Neural progenitor cell (in vitro differentiated cells): ENCODE data around the gene TTLL9.

Experiments used
- EZH2 ChIP-seq: fragments of 200-600 bp; sonication (generic); IDR thresholded peaks from 2 replicates; pipeline ENCODE4 v1.6.1; 2017; ENCODE audit warnings: antibody characterized with exemption, mild to moderate bottlenecking, moderate library complexity
- TF ChIP-seq, protein P1 (sequence below): fragments of 200-600 bp; sonication (generic); IDR thresholded peaks from 2 replicates; pipeline ENCODE4 v1.5.1; 2017; ENCODE audit warnings: antibody characterized with exemption, mild to moderate bottlenecking

DNA sequence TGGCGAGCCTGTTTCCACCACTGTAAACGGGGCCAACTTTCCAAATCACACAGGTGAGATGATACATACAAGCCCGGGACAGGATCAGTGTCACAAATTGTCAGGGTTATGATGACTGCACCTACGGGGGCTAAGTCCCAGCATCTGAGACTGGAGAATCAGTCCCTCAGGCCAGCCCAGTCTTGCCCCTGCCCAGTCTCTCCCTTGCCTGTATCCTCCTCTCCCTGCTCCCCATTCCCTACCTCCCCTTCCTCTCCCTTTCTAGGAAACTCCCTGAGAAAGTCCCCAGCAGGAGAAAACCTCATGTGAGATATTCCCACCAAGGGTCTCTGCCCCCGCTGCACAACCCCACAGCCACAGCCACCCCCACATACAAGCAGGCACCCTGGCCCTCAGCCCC, 26.6 kb upstream of the TTLL9 start:
- TF ChIP-seq, protein P1, sequence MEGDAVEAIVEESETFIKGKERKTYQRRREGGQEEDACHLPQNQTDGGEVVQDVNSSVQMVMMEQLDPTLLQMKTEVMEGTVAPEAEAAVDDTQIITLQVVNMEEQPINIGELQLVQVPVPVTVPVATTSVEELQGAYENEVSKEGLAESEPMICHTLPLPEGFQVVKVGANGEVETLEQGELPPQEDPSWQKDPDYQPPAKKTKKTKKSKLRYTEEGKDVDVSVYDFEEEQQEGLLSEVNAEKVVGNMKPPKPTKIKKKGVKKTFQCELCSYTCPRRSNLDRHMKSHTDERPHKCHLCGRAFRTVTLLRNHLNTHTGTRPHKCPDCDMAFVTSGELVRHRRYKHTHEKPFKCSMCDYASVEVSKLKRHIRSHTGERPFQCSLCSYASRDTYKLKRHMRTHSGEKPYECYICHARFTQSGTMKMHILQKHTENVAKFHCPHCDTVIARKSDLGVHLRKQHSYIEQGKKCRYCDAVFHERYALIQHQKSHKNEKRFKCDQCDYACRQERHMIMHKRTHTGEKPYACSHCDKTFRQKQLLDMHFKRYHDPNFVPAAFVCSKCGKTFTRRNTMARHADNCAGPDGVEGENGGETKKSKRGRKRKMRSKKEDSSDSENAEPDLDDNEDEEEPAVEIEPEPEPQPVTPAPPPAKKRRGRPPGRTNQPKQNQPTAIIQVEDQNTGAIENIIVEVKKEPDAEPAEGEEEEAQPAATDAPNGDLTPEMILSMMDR = no peak
- no peak for TF ChIP-seq EZH2
